Esophagus muscularis mucosa (tissue), 4 donors: ENCODE measurements around the gene ELFN2. TPM values are rescaled to one million over a fixed set of nuclear protein-coding genes. Genes with fewer than 3 reads are reported as not detected.
A peak's percentile ranks its signal among the peaks of the same experiment; 100 is the strongest.

ENCODE experiments used
- DNase-seq: peaks from one replicate; pipeline ENCODE4 v3.0.0-alpha.2; 2017; ENCODE audit errors: extremely low spot score
- H3K27ac ChIP-seq, 4 donors: fragments of 200-600 bp; sonication (generic); replicated peaks in 1 of 4; 1 replicate in 3 of 4; 2 replicates in 1 of 4; pipeline ENCODE4 v1.5.1; 2016 to 2019; ENCODE audit warnings: mild to moderate bottlenecking in 1 of 4
- H3K27me3 ChIP-seq, 4 donors: fragments of 200-600 bp; sonication (generic); one replicate each; pipeline versions ENCODE4 v1.5.1 to v1.6.0; 2016 to 2019
- H3K36me3 ChIP-seq, 4 donors: fragments of 200-600 bp; sonication (generic); one replicate each; pipeline ENCODE4 v1.5.1; 2016 to 2019
- H3K4me1 ChIP-seq, 4 donors: fragments of 200-600 bp; sonication (generic); one replicate each; pipeline ENCODE4 v1.5.1; 2016 to 2019
- H3K4me3 ChIP-seq, 4 donors: fragments of 200-600 bp; sonication (generic); 1 replicate in 2 of 4; 2 replicates in 2 of 4; pipeline ENCODE4 v1.5.1; 2016 to 2019; ENCODE audit warnings: mild to moderate bottlenecking in 4 of 4, moderate library complexity in 1 of 4
- H3K9me3 ChIP-seq, 4 donors: fragments of 200-600 bp; sonication (generic); 1 replicate in 3 of 4; 2 replicates in 1 of 4; pipeline ENCODE4 v1.5.1; 2016 to 2019
- EP300 ChIP-seq: sonication (generic); formaldehyde crosslinking; IDR thresholded peaks from one replicate; pipeline ENCODE4 v1.6.1; 2017; ENCODE audit warnings: antibody characterized with exemption
- POLR2A ChIP-seq: fragments of 450-650 bp; IDR thresholded peaks from one replicate; pipeline ENCODE4 v1.6.1; 2017; ENCODE audit warnings: antibody characterized with exemption, moderate library complexity, mild to moderate bottlenecking, low read depth
- POLR2AphosphoS5 ChIP-seq, 2 donors: sonication (generic); formaldehyde crosslinking; IDR thresholded peaks; one replicate each; pipeline ENCODE4 v1.6.1; 2017; ENCODE audit warnings: antibody characterized with exemption in 2 of 2
- WGBS: methylation state at CpG from one replicate; pipeline ENCODE4 v1.1.5; 2018; 5-methylcytosine and 5-hydroxymethylcytosine counted together
- intact Hi-C: fragments of 100-400 bp; cut with DNase I; formaldehyde crosslinking; loops from one replicate; pipeline ENCODE4 v1.15.1; 2023
- total RNA-seq, 4 donors: library from RNA; depleted of rRNA; stranded (reverse); fragments of >200 nt; gene quantifications; one replicate each; pipeline versions ENCODE4 v1.1.0 to v1.2.1, GENCODE V29; 2016
- TF ChIP-seq, protein P1 (sequence below), 3 experiments: fragments of 200-600 bp in 2 of 3; fragments of 450-650 bp in 1 of 3; sonication (generic) in 2 of 3; IDR thresholded peaks; one replicate each; pipeline ENCODE4 v1.5.1; 2017 to 2019; ENCODE audit warnings: antibody characterized with exemption in 3 of 3, mild to moderate bottlenecking in 2 of 3, moderate library complexity in 1 of 3

ELFN2 gene
- total RNA-seq, 4 donors from 2014 or later: 0.17 TPM; not detected in 2

DNA sequence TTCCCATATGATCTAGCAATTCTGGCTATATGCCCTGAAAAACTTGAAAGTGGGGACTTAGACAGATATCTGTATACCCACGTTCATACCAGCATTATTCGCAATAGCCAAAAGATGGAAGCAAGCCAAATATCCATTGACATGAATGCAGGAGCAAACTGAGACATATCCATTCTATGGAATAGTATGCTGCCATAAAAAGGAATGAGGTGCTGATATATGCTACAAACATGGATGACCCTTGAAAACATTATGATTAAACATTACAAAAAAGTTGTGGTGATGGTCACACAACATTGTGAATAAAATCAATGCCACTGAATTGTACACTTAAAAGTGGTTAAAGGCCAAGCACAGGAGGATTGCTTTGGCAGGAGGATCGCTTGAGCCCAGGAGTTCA is 33.4 kb upstream of the ELFN2 start:
- intact Hi-C loops: no loop called here
- Histone ChIP-seq H3K36me3 (peaks cover 0 to 1% (median 0%) of the 10 kb centered on the region in 4 donors), H3K9me3 (no peaks in the 10 kb centered on the region), H3K4me3 (no peak overlapping the region), H3K4me1 (no peaks in the 10 kb centered on the region), H3K27me3 (peaks cover 0 to 85% (median 1%) of the 10 kb centered on the region in 4 donors), H3K27ac (no peak overlapping the region)
- TF ChIP-seq, protein P1, sequence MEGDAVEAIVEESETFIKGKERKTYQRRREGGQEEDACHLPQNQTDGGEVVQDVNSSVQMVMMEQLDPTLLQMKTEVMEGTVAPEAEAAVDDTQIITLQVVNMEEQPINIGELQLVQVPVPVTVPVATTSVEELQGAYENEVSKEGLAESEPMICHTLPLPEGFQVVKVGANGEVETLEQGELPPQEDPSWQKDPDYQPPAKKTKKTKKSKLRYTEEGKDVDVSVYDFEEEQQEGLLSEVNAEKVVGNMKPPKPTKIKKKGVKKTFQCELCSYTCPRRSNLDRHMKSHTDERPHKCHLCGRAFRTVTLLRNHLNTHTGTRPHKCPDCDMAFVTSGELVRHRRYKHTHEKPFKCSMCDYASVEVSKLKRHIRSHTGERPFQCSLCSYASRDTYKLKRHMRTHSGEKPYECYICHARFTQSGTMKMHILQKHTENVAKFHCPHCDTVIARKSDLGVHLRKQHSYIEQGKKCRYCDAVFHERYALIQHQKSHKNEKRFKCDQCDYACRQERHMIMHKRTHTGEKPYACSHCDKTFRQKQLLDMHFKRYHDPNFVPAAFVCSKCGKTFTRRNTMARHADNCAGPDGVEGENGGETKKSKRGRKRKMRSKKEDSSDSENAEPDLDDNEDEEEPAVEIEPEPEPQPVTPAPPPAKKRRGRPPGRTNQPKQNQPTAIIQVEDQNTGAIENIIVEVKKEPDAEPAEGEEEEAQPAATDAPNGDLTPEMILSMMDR (IDR thresholded peaks at IDR 0.05): no peak
- no peak for TF ChIP-seq EP300
- 74% methylated on average over 3 of the region's 3 CpGs for WGBS
- no peak for DNase-seq

DNA sequence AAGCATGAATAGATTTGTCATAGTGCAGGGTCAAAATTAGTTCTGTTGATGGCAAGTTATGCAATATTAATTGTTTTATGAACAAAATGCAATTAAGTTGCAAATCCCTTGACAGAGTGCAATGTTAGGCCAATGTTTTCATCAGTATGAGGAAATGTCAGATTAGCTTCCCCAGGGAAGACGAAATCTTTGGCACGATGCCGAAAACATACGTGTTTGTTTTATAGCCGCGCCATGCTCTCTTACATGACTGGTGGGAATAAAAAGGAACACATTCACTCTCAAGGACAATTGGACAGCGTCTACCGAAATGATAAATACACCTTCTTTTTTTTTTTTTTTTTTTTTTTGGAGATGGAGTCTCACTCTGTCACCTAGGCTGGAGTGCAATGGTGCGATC is 31.9 kb upstream of the ELFN2 start:
- no peak for DNase-seq
- intact Hi-C loops: loop anchor here (10.0 kb wide), 1 partner anchor 144 kb away; no protein-coding TSS in a partner anchor
- TF ChIP-seq POLR2A: no peak
- TF ChIP-seq POLR2AphosphoS5 (IDR thresholded peaks at IDR 0.05): no peak
- TF ChIP-seq, protein P1 (IDR thresholded peaks at IDR 0.05): no peak
- TF ChIP-seq EP300: no peak
- WGBS: 63% methylated on average over 9 of the region's 9 CpGs
- no peak overlapping the region for H3K4me3 ChIP-seq
- no peaks in the 10 kb centered on the region for H3K4me1 ChIP-seq
- no peaks in the 10 kb centered on the region for H3K36me3 ChIP-seq
- no peaks in the 10 kb centered on the region for H3K9me3 ChIP-seq
- H3K27ac ChIP-seq: no peak overlapping the region
- H3K27me3 ChIP-seq: peaks cover 0 to 90% (median 1%) of the 10 kb centered on the region in 4 donors

DNA sequence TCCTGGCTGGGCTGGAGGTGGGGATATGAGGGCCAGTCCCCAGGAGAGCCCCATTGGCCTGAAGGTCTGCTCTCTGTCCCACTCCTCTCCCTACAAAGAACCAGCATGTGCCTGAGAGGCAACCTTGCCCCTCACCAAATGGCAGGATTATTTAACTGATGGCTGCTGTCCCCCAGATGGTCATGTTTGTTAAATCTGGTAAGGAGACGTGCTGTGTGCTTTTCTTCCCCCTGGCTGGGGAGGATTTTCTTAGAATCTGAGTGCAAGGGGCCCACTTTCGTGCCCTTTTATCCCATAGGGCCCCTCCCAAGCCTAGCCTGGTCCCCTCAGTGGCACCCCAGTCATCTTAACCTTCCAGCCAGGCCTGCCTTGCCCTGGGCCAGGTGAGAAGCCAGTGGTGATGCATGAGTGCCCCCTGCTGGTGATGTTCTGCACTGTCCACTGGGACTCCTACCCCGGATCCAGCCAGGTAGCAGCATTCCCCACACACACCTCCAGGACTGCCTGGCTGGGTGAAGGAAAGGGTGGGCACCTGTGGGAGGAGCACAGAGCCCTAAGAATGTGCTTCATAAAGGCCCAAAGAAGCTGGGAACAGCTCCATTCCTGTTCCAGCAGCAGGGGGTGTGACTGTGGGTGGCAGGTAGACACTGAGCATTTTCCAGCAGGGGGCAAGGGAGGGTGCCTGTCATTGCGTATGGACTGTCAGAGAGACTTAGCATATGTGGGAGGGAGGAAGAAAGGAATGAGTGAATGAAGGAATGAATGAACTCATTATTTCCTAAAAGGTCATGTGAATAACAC is 30.0 kb upstream of the ELFN2 start:
- peaks cover 0 to 80% (median 1%) of the 10 kb centered on the region in 4 donors for H3K27me3 ChIP-seq

DNA sequence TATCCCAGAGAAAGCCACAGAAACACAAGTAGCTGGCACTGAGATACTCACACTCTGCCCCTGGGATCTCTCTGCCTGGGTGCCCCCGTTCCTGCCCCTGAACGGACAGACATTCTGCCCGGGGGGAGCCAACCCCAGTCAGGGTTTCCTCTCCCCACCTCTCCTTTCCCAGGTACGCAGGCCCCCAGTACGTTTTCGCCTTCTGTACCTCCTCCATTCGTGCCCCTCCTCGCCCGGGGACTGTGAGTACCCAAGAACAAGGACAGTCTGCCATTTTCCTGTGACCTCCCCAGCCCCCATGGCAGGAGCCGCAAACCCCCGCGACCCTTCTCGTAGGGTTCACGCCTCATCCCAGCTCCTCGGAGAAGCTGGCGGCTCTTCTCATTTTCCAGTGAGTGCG is 29.1 kb upstream of the ELFN2 start:
- H3K36me3 ChIP-seq: no peaks in the 10 kb centered on the region
- H3K4me3 ChIP-seq: no peak overlapping the region
- peaks cover 0 to 81% (median 1%) of the 10 kb centered on the region in 4 donors for H3K27me3 ChIP-seq
- H3K4me1 ChIP-seq: no peaks in the 10 kb centered on the region
- WGBS: 83% methylated on average over 17 of the region's 17 CpGs
- no peak overlapping the region for H3K27ac ChIP-seq
- TF ChIP-seq POLR2AphosphoS5 (IDR thresholded peaks at IDR 0.05) (no peak), EP300 (no peak), POLR2A (no peak)
- TF ChIP-seq, protein P1 (IDR thresholded peaks at IDR 0.05): no peak
- intact Hi-C loops: loop anchor here (10.0 kb wide), 1 partner anchor 142 kb away; no protein-coding TSS in a partner anchor
- DNase-seq: no peak
- no peaks in the 10 kb centered on the region for H3K9me3 ChIP-seq

More for the DNA sequence above, 30.0 kb upstream of the ELFN2 start:
- H3K4me3 ChIP-seq: no peak overlapping the region
- H3K9me3 ChIP-seq: no peaks in the 10 kb centered on the region
- H3K36me3 ChIP-seq: no peaks in the 10 kb centered on the region
- H3K4me1 ChIP-seq: no peaks in the 10 kb centered on the region
- no peak overlapping the region for H3K27ac ChIP-seq
- TF ChIP-seq EP300: no peak
- TF ChIP-seq, protein P1 (IDR thresholded peaks at IDR 0.05): peak; percentile 56 to 70 (median 62)
- WGBS: 42% methylated on average over 4 of the region's 4 CpGs
- intact Hi-C loops: loop anchor here (10.0 kb wide), 1 partner anchor 142 kb away; no protein-coding TSS in a partner anchor
- DNase-seq: no peak
